ES-I3 (cell line): ENCODE results near the gene EPHB4.
"Not testable (repeated sequence)": the region's sequence is repeated elsewhere in the genome, so short reads cannot be mapped to it uniquely, and the experiment has no call there.

Experiments
- H3K36me3 ChIP-seq: 2 replicates; pipeline ENCODE4 v1.6.1; 2013; ENCODE audit warnings: mild to moderate bottlenecking, low read length, control low read depth, moderate library complexity; ENCODE audit not compliant: insufficient read depth
- H3K4me1 ChIP-seq: 2 replicates; pipeline ENCODE4 v1.6.1; 2013; ENCODE audit warnings: mild to moderate bottlenecking, control low read depth, low read length; ENCODE audit not compliant: insufficient read depth
- H3K9ac ChIP-seq: 2 replicates; pipeline ENCODE4 v1.6.1; 2013; ENCODE audit warnings: low read depth, mild to moderate bottlenecking, low read length, moderate library complexity
- H3K9me3 ChIP-seq: 2 replicates; pipeline ENCODE4 v1.6.1; 2013; ENCODE audit warnings: mild to moderate bottlenecking, low read length, moderate library complexity; ENCODE audit not compliant: control insufficient read depth, insufficient read depth

The EPHB4 gene

GRCh38 chr7:100818825-100819224 lies 8.5 kb downstream of the EPHB4 start:
- Histone ChIP-seq H3K9ac (no peak overlapping the region), H3K36me3 (peaks cover 42% of the 10 kb centered on the region), H3K4me1 (no peaks in the 10 kb centered on the region), H3K9me3 (no peaks in the 10 kb centered on the region)

DNA sequence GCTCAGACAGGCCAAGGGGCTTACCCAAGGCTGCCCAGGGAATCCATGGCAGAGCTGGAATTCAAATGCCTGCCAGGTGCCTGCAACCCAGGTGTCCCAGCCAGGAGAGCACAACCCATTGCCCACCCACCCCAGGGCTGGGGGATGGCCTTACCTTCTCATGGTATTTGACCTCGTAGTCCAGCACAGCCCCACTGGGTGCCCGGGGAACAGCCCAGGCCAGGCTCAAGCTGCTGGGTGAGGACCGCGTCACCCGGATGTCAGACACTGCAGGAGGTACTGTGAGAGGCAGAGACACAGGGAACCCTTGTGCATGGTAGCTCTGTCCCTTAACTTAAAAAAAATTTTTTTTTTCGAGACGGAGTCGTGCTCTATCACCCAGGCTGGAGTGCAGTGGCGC lies 9.0 kb downstream of the EPHB4 start:
- Histone ChIP-seq H3K9ac (no peak overlapping the region), H3K36me3 (peaks cover 44% of the 10 kb centered on the region)

GRCh38 chr7:100817097-100817496 lies 10.2 kb downstream of the EPHB4 start:
- Histone ChIP-seq H3K9ac (no peak overlapping the region), H3K36me3 (peaks cover 44% of the 10 kb centered on the region), H3K4me1 (no peaks in the 10 kb centered on the region), H3K9me3 (no peaks in the 10 kb centered on the region)

More for the DNA sequence above, 9.0 kb downstream of the EPHB4 start:
- H3K9me3 ChIP-seq, result no peaks in the 10 kb centered on the region
- H3K4me1 ChIP-seq, result no peaks in the 10 kb centered on the region

- H3K9ac ChIP-seq, H3K9me3 ChIP-seq, H3K4me1 ChIP-seq: not testable (repeated sequence)
- H3K36me3 ChIP-seq, result peaks cover 40% of the 10 kb centered on the region
Measured at GRCh38 chr7:100816515-100816914, 10.8 kb downstream of the EPHB4 start.

- Histone ChIP-seq H3K4me1 (no peaks in the 10 kb centered on the region), H3K36me3 (peaks cover 43% of the 10 kb centered on the region), H3K9me3 (no peaks in the 10 kb centered on the region), H3K9ac (no peak overlapping the region)
Measured at GRCh38 chr7:100812729-100813128, 14.6 kb downstream of the EPHB4 start.

DNA sequence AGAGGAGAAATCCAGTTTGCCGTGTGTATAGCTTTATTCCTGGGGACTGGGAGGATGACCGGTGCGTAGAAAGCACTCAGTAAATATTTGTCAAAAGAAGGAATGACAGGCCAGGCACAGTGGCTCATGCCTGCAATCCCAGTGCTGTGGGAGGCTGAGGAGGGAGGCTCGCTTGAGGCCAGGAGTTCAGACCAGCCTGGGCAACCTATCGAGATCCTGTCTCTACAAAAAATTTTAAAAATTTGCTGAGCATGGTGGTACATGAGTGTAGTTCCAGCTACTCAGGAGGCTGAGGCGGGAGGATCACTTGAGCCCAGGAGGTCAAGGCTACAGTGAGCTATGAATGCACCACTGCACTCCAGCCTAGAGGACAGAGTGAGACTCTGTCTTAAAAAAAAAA lies 15.8 kb downstream of the EPHB4 start:
- Histone ChIP-seq H3K9ac (no peak overlapping the region), H3K36me3 (peaks cover 36% of the 10 kb centered on the region), H3K9me3 (no peaks in the 10 kb centered on the region), H3K4me1 (no peaks in the 10 kb centered on the region)

DNA sequence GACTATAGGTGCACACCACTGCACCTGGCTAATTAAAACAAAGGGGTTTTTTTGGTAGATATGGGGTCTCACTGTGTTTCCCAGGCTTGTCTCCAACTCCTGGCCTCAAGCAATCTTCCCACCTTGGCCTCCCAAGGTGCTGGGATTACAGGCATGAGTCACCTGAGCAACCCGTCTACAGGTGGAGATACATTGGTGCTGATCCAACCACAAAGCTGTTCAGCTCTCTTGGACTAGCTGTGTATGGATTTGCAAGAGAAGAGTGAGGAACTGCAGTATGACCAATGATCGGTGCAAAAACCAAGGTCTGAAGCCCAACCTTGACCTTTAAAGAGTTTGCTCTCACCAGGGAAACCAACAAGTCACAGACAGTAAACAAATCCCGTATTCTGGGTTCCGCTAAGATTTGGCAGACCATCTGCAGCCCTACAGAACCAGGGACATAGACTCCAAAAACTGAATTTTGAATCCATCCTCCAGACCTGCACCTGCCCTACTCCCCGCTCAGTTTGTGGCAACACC lies 18.9 kb downstream of the EPHB4 start:
- Histone ChIP-seq H3K36me3 (peaks cover 32% of the 10 kb centered on the region), H3K9ac (no peak overlapping the region), H3K4me1 (peaks cover 4% of the 10 kb centered on the region; the same call in 1 of the 2 replicates), H3K9me3 (no peaks in the 10 kb centered on the region)

DNA sequence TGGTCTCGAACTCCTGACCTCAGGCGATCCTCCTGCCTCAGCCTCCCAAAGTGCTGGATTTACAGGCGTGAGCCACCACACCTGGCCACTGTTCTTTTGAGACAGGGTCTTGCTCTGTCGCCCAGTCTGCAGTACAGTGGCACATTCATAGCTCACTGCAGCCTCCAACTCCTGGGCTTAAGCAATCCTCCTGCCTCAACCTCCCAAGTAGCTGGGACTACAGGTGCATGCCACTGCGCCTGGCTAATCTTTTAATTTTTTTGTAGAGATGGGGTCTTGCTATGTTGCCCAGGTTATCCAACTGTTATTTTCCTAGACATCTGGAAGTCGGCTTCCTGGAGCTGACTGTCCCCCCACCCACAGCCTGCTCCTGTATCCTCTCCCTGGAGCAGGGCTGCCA lies 20.4 kb downstream of the EPHB4 start:
- H3K9ac ChIP-seq, H3K9me3 ChIP-seq: not testable (repeated sequence)
- H3K4me1 ChIP-seq, result peaks cover 19% of the 10 kb centered on the region
- H3K36me3 ChIP-seq, result peaks cover 29% of the 10 kb centered on the region

DNA sequence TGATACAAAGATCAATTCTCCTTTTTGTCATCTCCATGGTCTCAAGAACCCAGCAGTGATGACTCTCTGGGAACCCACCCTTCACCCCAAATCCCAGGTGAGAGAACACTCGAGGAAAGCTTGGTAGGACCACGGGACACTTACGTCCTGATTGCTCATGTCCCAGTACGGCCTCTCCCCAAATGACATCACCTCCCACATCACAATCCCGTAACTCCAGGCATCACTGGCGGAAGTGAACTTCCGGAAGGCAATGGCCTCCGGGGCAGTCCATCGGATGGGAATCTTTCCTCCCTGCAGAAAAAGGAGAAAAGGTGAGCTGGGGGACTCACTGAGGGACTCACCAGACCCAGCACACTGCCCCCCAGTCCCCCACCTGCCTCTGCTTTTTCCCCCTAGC lies 21.0 kb downstream of the EPHB4 start:
- Histone ChIP-seq H3K36me3 (peaks cover 29% of the 10 kb centered on the region), H3K9me3 (no peaks in the 10 kb centered on the region), H3K9ac (no peak overlapping the region), H3K4me1 (peaks cover 23% of the 10 kb centered on the region)

GRCh38 chr7:100804681-100805431 lies 22.5 kb downstream of the EPHB4 start:
- H3K9ac ChIP-seq, result no peak overlapping the region
- H3K9me3 ChIP-seq, result no peaks in the 10 kb centered on the region
- H3K36me3 ChIP-seq, result peaks cover 21% of the 10 kb centered on the region
- peaks cover 23% of the 10 kb centered on the region for H3K4me1 ChIP-seq

DNA sequence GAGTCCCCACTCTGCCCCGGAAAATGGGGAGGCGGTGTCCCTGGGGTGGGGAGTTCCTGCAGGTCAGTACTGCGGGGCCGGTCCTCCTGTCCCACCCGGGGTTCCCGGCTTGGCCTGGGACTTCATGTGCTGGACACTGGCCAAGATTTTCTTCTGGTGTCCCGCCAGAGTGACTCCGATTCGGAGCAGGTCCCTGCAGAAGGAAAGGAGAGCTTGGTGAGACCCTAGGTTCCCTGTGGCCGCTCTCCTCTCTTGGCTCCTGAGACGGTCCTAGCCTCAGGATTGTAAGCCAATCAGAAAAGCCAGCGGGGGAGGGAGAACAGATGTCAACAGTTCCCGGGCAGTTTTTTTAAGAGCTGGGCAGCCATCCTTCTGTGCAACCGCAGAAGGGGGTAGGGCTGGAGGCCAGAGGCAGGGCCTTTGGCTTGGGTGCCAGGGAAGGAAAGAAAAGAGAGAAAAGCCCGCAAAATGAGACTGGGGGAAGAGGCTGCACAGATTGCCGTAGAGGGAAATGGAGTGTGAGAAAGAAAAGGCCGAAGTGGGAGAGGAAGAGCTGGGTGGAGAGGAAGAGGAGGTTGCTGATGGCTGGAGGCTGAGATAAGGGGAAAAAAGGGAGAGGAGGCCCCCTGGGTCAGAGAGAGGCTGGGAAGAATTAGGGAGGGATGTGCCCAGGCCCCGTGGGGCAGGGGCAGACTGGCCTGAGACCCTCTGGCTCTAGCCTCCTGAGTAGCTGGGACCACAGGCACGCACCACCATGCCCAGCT lies 23.7 kb downstream of the EPHB4 start:
- no peak overlapping the region for H3K9ac ChIP-seq
- peaks cover 30% of the 10 kb centered on the region for H3K4me1 ChIP-seq
- peaks cover 17% of the 10 kb centered on the region for H3K36me3 ChIP-seq
- no peaks in the 10 kb centered on the region for H3K9me3 ChIP-seq

DNA sequence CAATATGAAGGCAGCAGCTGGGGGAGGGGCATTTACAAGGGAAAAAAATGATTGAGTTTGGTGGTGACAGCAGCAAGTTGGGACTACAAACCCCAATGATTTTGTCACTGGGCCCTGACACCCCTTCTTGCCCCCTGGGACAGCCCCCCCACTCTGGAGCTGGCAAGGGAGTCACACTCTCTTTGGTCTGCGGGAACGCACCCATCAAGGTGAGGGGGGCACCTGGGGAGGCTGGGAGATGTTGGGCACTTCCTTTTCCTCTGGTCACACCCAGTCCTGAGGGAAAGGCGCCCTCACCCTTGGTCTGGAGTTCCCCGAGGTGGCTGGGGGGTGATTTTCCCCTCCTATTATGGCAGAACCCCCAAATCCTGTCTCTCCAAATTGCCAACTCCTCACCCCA lies 24.4 kb downstream of the EPHB4 start:
- no peak overlapping the region; the same call in 1 of the 2 replicates for H3K9ac ChIP-seq
- H3K4me1 ChIP-seq, result peaks cover 32% of the 10 kb centered on the region
- no peaks in the 10 kb centered on the region for H3K9me3 ChIP-seq
- peaks cover 17% of the 10 kb centered on the region for H3K36me3 ChIP-seq

DNA sequence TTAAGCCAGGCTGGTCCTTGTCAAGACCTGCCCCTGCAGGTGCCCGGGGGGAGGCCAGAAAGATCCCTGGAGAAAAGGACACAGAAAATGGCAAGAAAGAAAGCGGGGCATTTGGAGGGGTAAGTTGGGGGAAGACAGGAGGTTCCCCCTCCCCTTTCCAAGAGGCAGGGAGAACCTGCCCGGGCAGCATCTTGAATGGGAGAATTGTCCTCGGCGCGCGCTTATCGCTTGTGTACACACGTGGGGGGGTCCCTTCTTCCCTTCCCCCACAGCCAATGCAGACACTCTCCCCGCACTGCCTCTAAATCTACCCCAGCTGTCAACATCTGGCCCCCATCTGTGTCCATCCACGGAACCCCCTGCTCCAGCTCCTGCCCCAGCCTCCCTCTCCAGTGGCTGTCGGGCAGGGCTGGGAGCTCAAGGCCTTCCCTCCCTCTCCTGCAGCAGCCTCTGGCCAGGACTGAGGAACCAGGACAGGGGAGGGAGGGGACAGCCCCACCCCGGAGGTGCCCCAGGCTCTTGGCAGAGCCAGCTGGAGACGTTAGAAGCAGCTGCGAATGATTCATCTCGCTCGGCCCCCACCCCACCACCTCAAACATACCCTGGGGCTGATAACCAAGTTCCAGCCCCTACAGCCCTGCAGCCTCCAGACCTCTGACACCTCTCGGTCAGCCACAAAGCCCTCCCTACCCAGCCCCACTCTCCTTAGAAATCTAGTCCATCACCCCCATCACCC lies 25.3 kb downstream of the EPHB4 start:
- 0 out of 2 replicates have a peak overlapping the region, but pooled peaks have one; percentile 12 for H3K9ac ChIP-seq
- no peaks in the 10 kb centered on the region for H3K9me3 ChIP-seq
- H3K4me1 ChIP-seq, result peaks cover 32% of the 10 kb centered on the region
- H3K36me3 ChIP-seq, result peaks cover 14% of the 10 kb centered on the region
